GM12865 (cell line): Measurements from ENCODE around the gene GABBR2.

Experiments used
- DNase-seq: peaks from one replicate; pipeline ENCODE4 v3.0.0; 2010; ENCODE audit warnings: low read depth
- H3K4me3 ChIP-seq: 2 replicates; pipeline ENCODE4 v1.5.1; 2011; ENCODE audit warnings: mild to moderate bottlenecking, low read depth, low read length, control low read depth
- CTCF ChIP-seq: IDR thresholded peaks from 2 replicates; pipeline ENCODE4 v1.5.1; 2011; ENCODE audit warnings: low read length, control low read depth, low read depth, inconsistent platforms; ENCODE audit not compliant: insufficient read depth; ENCODE audit errors: missing control alignments

Gene GABBR2

DNA sequence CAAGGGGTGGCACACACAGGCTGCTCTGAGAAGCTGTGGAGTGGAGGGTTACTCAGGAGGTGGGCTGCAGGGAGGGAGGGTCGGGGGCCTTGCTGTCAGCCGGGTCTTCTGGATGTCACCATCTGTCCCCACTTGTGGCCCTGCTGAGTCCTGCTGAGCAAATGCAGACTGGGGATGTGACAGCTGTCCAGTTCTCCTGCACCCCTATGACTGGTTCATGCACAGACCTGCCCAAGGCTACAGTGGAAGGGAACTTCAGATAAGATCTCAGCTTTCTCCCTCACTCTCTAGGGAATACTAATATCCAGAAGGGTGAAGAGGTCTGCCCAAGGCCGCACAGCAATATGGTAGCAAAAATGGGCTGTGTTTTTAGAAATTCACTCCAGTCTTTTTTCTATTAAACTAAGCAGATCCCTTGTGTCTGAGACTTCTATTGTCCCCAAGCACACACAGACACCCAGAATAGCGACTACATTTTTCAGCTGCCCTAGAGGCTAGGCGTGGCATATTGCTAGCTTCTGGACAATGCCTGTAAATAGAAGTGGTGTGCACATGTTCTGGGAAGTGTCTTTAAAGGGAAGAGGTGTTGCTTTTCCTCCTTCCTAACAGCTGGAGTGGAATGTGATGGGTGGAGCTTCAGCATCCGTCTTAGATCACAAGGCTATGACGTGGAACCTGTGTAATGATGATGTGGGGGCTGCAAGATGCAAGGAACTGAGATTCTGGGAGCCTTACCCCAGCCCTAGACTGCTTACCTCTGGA is 402.2 kb downstream of the GABBR2 start:
- DNase-seq, result no peak
- H3K4me3 ChIP-seq, result no peak overlapping the region
- no peak for TF ChIP-seq CTCF

DNA sequence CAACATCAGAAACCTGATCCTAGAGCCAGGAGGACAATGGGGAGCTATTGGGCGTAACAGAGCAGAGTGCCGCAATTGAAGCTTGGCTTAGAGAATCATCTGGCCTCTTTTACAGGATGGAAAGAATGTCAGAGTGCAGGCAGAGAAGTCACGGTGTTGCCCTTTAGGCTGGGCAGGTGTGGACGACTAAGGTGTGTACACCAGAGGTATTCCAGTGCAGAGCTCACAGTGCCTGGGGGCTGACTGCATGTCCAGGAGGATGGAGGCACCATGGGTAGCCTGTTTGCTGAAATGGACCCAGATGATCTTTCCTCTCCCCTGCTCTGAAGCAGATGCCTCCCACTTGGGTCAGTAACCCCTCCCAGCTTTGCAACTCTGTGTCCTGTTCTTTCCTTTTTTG is 404.4 kb downstream of the GABBR2 start:
- DNase-seq, result no peak
- no peak overlapping the region for H3K4me3 ChIP-seq
- TF ChIP-seq CTCF, result no peak

DNA sequence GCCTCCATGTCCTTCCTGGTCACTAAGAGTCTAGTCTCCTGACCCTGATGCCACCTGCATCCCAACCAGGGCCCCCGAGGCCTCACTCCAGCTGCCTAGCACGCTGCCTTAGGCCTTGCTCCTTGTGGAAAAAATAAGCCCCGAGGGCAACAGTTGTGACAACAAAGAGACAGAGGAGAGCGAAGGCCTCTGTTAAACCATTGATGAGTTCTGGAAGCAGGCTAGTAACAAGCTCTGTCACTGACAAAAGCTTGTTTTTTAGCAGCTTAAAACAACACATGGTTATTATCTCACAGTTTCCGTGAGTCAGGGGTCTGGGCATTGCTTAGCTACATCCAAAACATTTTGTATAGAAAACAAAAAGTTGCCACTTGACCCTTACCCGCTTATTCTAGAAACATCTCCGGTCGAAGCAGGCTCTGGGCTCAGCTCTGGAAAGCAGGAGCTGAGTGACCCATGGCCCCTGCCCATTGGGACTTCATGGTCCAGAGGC is 405.1 kb downstream of the GABBR2 start:
- DNase-seq, result no peak
- H3K4me3 ChIP-seq, result no peak overlapping the region
- TF ChIP-seq CTCF, result no peak

DNA sequence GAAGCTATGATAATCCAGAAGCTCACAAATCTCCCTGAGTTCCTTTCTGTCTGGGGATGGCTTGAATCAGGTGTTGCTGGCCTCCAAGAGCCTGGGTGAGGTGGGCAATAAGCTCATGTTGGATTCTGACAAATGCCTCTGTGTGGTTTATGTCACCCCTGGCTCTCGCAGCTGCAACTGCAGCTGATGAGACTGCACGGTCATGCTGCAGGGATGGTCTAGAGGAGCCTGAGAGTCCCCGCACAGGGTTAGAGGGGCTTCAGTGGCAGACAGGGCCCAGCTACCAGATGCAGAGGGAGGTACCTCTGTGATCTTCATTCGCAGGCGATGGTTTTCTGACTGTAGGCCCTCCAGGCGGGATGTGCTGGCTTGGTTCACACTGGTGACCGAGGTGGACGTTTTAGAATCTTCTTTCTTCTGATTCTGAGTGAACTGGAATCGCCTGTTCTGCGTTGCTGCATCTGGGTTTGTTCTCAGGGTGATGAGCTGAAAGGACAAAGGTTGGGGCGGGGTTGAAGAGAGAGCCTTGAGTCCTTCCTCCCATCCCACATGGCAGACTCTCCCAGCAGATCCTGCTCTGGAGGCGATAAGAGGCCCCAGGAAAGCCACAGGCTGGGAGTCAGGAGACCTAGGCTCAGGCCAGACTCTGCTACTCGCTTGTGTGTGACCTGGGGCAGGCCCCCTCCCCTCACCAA is 405.6 kb downstream of the GABBR2 start:
- TF ChIP-seq CTCF, result no peak
- no peak for DNase-seq
- no peak overlapping the region for H3K4me3 ChIP-seq

GRCh38 chr9:98302150-98302549 is 406.6 kb downstream of the GABBR2 start:
- no peak for TF ChIP-seq CTCF
- no peak for DNase-seq
- no peak overlapping the region for H3K4me3 ChIP-seq

- DNase-seq, result no peak
- no peak for TF ChIP-seq CTCF
- no peak overlapping the region for H3K4me3 ChIP-seq
Observed at GRCh38 chr9:98300611-98301010, 408.1 kb downstream of the GABBR2 start.

- no peak overlapping the region for H3K4me3 ChIP-seq
- TF ChIP-seq CTCF, result no peak
- DNase-seq, result no peak
Observed at GRCh38 chr9:98298476-98298875, 410.3 kb downstream of the GABBR2 start.
